Esophagus muscularis mucosa (tissue), 4 donors: Measurements from ENCODE around the gene SPTBN1.

Experiments used
- CTCF ChIP-seq, 3 experiments: fragments of 200-600 bp in 2 of 3; fragments of 450-650 bp in 1 of 3; sonication (generic) in 2 of 3; IDR thresholded peaks; one replicate each; pipeline ENCODE4 v1.5.1; 2017 to 2019; ENCODE audit warnings: antibody characterized with exemption in 3 of 3, mild to moderate bottlenecking in 2 of 3, moderate library complexity in 1 of 3
- EP300 ChIP-seq: sonication (generic); formaldehyde crosslinking; IDR thresholded peaks from one replicate; pipeline ENCODE4 v1.6.1; 2017; ENCODE audit warnings: antibody characterized with exemption
- POLR2A ChIP-seq: fragments of 450-650 bp; IDR thresholded peaks from one replicate; pipeline ENCODE4 v1.6.1; 2017; ENCODE audit warnings: antibody characterized with exemption, moderate library complexity, mild to moderate bottlenecking, low read depth

- TF ChIP-seq CTCF (IDR thresholded peaks at IDR 0.05) (no peak), EP300 (no peak), POLR2A (no peak)
Measured at GRCh38 chr2:54581326-54582039, 125.4 kb downstream of the SPTBN1 start.
